ENCODE data around the gene FGF11. TPM values are rescaled to one million over a fixed set of nuclear protein-coding genes. Genes with fewer than 3 reads are reported as not detected.

FGF11 gene
- total and polyA plus RNA-seq, 3 experiments from 2014 or later, result 0.12 to 1.1 (median 0.85) TPM

DNA sequence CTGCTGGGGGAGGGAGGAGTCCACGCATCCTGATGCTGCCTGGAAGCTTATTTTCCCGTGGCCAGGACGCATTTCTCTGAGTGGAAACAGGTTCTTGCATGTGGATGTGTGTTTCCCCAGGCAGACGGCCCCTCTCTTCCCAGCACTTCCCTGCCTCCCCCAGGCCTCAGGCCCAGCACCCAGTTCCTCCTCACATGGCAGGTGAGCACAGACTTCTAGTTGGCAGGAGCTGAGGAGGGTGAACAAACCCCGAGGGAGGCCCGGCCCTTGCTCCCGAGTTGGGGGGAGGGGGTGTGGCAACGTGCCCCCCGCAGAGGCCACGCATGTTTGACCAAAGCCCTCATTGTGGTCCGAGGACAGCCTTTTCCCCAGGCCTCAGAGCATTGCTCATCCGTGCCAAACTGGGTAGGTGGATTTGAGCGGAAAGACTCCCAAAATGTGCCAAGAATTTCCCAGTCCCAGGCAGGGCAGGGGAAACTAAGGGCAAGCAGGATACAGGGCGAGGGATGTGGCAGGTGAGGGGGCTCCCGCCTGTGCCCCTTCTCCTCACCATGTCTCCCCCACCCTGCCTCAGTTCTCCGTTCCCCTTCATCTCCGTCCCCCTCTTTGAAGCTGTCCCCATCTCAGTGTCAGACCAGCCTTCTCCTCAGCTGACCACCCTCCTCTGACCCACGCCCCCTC lies 20.7 kb upstream of the FGF11 start:
- Histone ChIP-seq H3K9me3 (ENCODE audit: low read length) (no peaks in the 10 kb centered on the region), H3K27ac (ENCODE audit: low read depth, low read length) (no peak overlapping the region), H3K4me1 (ENCODE audit: insufficient read depth, low read length) (no peaks in the 10 kb centered on the region), H3K27me3 (ENCODE audit: insufficient read depth, low read length, poor library complexity, severe bottlenecking) (no peaks in the 10 kb centered on the region), H3K4me3 (ENCODE audit: low read length) (no peak overlapping the region), H3K36me3 (ENCODE audit: insufficient read depth, low read length) (no peaks in the 10 kb centered on the region)
- DNase-seq, result no peak
- Mint-ChIP-seq H3K36me3 (peaks cover 0 to 1% (median 0%) of the 10 kb centered on the region in 3 donors), H3K4me1 (peaks cover 0 to 2% (median 0%) of the 10 kb centered on the region in 3 donors), H3K9me3 (no peaks in the 10 kb centered on the region), H3K4me3 (no peak overlapping the region), H3K27ac (no peak overlapping the region), H3K27me3 (peaks cover 0 to 6% of the 10 kb centered on the region in 2 donors)
- ChIA-PET POLR2A (no interaction called here), CTCF (no interaction called here)

DNA sequence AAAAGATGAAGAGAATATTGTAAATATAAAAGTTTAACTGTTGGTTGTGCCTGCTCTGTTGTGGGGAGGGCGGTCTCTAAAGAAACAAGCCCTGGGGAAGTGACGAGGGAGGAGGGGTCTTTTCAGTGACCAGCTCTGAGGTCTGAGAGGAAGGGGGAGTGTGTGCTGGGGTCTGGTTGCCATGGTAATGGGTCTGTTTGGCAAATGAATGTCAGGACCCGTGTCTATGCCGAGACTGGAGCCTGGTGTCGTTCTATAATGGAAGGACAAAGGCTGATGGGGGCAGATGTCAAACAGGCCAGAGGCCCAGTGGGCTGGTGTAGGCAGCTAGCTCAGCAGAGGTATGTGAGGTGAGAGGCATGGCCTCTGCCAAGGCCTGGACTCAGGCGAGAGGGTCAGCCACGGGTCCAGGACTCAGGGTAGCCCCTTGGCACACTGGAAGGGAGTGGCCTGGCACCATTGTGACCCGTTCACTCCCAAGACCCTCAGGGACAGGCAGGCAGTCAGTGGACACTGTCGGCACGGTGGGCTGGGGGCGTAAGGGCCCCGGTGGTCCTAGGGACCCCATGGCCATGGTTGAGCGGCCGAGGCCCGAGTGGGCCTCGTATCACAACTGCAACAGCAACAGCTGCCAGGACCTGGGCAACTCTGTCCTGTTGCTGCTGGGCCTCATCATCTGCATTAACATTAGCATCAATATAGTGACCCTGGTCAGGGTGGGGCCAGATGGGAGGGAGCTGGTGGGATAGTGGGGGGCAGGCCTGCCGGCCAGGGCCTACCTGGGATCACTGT lies 19.3 kb upstream of the FGF11 start, which contains the start of gene SPEM1:
SPEM1 (plus strand) TSS at position 506 of the 792 bp plus-strand sequence; CDS start at position 567, 61 bp downstream.
- Histone ChIP-seq H3K4me1 (ENCODE audit: insufficient read depth, low read length) (no peaks in the 10 kb centered on the region), H3K36me3 (ENCODE audit: insufficient read depth, low read length) (no peaks in the 10 kb centered on the region), H3K27ac (ENCODE audit: low read depth, low read length) (no peak within 1 kb of the TSS), H3K27me3 (ENCODE audit: insufficient read depth, low read length, poor library complexity, severe bottlenecking) (no peaks in the 10 kb centered on the region), H3K9me3 (ENCODE audit: low read length) (no peaks in the 10 kb centered on the region), H3K4me3 (ENCODE audit: low read length) (no peak within 1 kb of the TSS)
- Mint-ChIP-seq H3K9me3 (no peaks in the 10 kb centered on the region), H3K4me1 (peaks cover 0 to 2% (median 0%) of the 10 kb centered on the region in 3 donors), H3K27ac (no peak within 1 kb of the TSS), H3K36me3 (peaks cover 0 to 1% (median 0%) of the 10 kb centered on the region in 3 donors), H3K4me3 (peak within 1 kb of the TSS in 1 of 7 donors; percentile 32), H3K27me3 (peaks cover 0 to 6% of the 10 kb centered on the region in 2 donors)
- POLR2A ChIA-PET, result interaction anchor here (0.6 kb wide), 1 partner anchor 48 kb away, joined by 4 read pairs; no protein-coding TSS in a partner anchor
- DNase-seq, result no peak
- CTCF ChIA-PET, result interaction anchor here (0.9 kb wide), 1 partner anchor 140 kb away, joined by 3 read pairs; no protein-coding TSS in a partner anchor

DNA sequence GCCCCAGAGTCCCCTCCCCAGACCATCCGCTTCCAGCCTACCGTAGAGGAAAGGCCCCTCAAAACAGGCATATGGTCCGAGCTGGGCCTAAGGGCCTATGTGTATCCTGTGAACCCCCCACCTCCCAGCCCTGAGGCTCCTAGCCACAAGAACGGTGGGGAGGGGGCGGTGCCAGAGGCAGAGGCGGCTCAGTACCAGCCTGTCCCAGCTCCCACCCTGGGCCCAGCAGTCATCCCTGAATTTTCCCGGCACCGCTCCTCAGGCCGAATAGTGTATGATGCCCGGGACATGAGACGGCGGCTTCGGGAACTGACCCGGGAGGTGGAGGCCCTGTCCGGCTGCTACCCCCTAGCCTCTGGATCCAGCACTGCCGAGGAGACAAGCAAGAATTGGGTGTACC lies 18.1 kb upstream of the FGF11 start:
- no peak for DNase-seq
- H3K27ac Mint-ChIP-seq, result no peak overlapping the region
- Histone ChIP-seq H3K4me1 (ENCODE audit: insufficient read depth, low read length) (no peaks in the 10 kb centered on the region), H3K4me3 (ENCODE audit: low read length) (no peak overlapping the region), H3K9me3 (ENCODE audit: low read length) (no peaks in the 10 kb centered on the region), H3K27ac (ENCODE audit: low read depth, low read length) (no peak overlapping the region), H3K27me3 (ENCODE audit: insufficient read depth, low read length, poor library complexity, severe bottlenecking) (no peaks in the 10 kb centered on the region), H3K36me3 (ENCODE audit: insufficient read depth, low read length) (no peaks in the 10 kb centered on the region)
- H3K4me1 Mint-ChIP-seq, result peaks cover 0 to 2% (median 0%) of the 10 kb centered on the region in 3 donors
- H3K4me3 Mint-ChIP-seq, result no peak overlapping the region
- H3K36me3 Mint-ChIP-seq, result peaks cover 0 to 1% (median 0%) of the 10 kb centered on the region in 3 donors
- H3K9me3 Mint-ChIP-seq, result no peaks in the 10 kb centered on the region
- H3K27me3 Mint-ChIP-seq, result peaks cover 3 to 6% of the 10 kb centered on the region in 2 donors
- ChIA-PET CTCF (interaction anchor here (0.9 kb wide), 1 partner anchor 139 kb away, joined by 3 read pairs; no protein-coding TSS in a partner anchor), POLR2A (no interaction called here)

DNA sequence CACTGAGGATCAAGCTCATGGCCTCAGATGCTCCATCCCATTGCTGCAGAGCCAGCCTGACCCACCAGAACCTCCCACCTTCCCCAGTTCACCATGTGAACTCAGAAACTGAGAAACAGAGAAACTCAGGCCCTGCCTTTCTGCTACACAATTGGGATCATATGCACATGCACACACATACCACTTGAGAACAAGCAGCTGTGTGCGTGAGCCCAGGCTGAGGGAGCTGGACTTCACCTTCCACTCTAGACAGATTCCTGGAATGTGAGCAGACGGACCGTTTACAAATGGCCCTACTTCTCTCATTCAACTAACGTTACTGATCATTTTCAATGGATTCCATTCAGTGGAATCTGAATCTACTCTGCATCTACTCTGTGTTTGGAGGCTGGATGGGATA lies 15.6 kb upstream of the FGF11 start:
- Mint-ChIP-seq H3K36me3 (no peaks in the 10 kb centered on the region), H3K27me3 (peaks cover 3 to 6% of the 10 kb centered on the region in 2 donors), H3K4me3 (no peak overlapping the region), H3K4me1 (no peaks in the 10 kb centered on the region), H3K27ac (no peak overlapping the region), H3K9me3 (no peaks in the 10 kb centered on the region)
- POLR2A ChIA-PET, result interaction anchor here (0.6 kb wide), 1 partner anchor 28 kb away, joined by 3 read pairs; no protein-coding TSS in a partner anchor
- Histone ChIP-seq H3K4me1 (ENCODE audit: insufficient read depth, low read length) (no peaks in the 10 kb centered on the region), H3K9me3 (ENCODE audit: low read length) (no peaks in the 10 kb centered on the region), H3K27me3 (ENCODE audit: insufficient read depth, low read length, poor library complexity, severe bottlenecking) (no peaks in the 10 kb centered on the region), H3K4me3 (ENCODE audit: low read length) (no peak overlapping the region), H3K36me3 (ENCODE audit: insufficient read depth, low read length) (no peaks in the 10 kb centered on the region), H3K27ac (ENCODE audit: low read depth, low read length) (no peak overlapping the region)
- DNase-seq, result no peak
- CTCF ChIA-PET, result interaction anchor here (0.7 kb wide), 1 partner anchor 137 kb away, joined by 3 read pairs; no protein-coding TSS in a partner anchor

DNA sequence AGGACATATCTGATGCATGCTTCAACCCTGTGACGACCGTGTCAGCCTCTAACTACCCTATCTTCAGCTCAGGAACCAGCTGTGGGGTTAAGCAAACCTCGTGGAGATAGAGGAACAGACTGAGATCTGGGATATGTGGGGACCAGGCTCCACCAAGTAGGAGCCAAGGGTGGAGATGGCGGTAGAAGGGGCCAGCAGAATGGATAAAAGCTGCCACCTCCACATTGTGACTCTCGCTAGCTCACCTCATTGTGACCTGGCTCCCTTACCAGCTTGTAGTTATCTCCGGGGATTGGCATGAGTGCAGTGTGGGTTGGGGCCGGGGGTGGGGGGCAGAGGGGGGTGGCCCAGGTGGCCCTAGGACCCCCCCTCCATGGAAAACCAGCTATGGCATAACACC lies 14.0 kb upstream of the FGF11 start, which contains the start of gene SPEM2:
SPEM2 (plus strand) TSS at position 301 of the 400 bp plus-strand sequence; CDS start at position 374, 73 bp downstream.
- Histone ChIP-seq H3K36me3 (ENCODE audit: insufficient read depth, low read length) (no peaks in the 10 kb centered on the region), H3K27ac (ENCODE audit: low read depth, low read length) (no peak within 1 kb of the TSS), H3K27me3 (ENCODE audit: insufficient read depth, low read length, poor library complexity, severe bottlenecking) (no peaks in the 10 kb centered on the region), H3K9me3 (ENCODE audit: low read length) (no peaks in the 10 kb centered on the region), H3K4me3 (ENCODE audit: low read length) (no peak within 1 kb of the TSS), H3K4me1 (ENCODE audit: insufficient read depth, low read length) (no peaks in the 10 kb centered on the region)
- no peak for DNase-seq
- CTCF ChIA-PET, result interaction anchor here (0.6 to 1.3 kb wide), 2 partner anchors 11 to 49 kb away, joined by 3 to 4 read pairs; no protein-coding TSS in a partner anchor
- no peak within 1 kb of the TSS for H3K4me3 Mint-ChIP-seq
- no peaks in the 10 kb centered on the region for H3K9me3 Mint-ChIP-seq
- H3K36me3 Mint-ChIP-seq, result no peaks in the 10 kb centered on the region
- H3K27me3 Mint-ChIP-seq, result peaks cover 0 to 3% of the 10 kb centered on the region in 2 donors
- no peaks in the 10 kb centered on the region for H3K4me1 Mint-ChIP-seq
- POLR2A ChIA-PET, result no interaction called here
- H3K27ac Mint-ChIP-seq, result peak within 1 kb of the TSS in 1 of 8 donors; percentile 5

DNA sequence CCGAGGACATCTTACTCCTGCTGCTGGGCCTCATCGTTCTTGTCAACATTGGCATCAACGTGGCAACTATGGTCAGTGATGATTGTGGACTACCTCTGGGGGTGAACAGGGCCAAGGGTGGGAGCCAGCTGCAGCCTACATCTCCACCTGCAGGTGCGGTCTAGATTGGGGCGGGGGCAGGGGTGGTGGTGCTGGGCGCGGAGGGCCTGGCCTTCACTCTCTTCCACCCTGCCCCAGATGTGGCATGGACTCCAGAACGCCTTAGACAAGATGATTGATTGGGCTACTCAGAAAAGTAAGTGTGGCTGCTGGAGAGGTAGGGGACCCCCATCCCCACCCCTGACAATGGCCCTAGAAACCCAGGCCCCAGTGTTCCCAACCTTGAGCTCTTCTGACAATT lies 13.6 kb upstream of the FGF11 start:
- H3K27ac ChIP-seq (ENCODE audit: low read depth, low read length), result no peak overlapping the region
- no peaks in the 10 kb centered on the region for H3K4me1 ChIP-seq (ENCODE audit: insufficient read depth, low read length)
- Mint-ChIP-seq H3K4me1 (no peaks in the 10 kb centered on the region), H3K27me3 (peaks cover 0 to 3% of the 10 kb centered on the region in 2 donors), H3K4me3 (no peak overlapping the region), H3K27ac (peak overlapping the region in 1 of 8 donors; percentile 5), H3K9me3 (no peaks in the 10 kb centered on the region), H3K36me3 (no peaks in the 10 kb centered on the region)
- H3K36me3 ChIP-seq (ENCODE audit: insufficient read depth, low read length), result no peaks in the 10 kb centered on the region
- H3K4me3 ChIP-seq (ENCODE audit: low read length), result no peak overlapping the region
- no peak for DNase-seq
- POLR2A ChIA-PET, result no interaction called here
- H3K27me3 ChIP-seq (ENCODE audit: insufficient read depth, low read length, poor library complexity, severe bottlenecking), result no peaks in the 10 kb centered on the region
- CTCF ChIA-PET, result interaction anchor here (0.6 to 1.3 kb wide), 2 partner anchors 11 to 49 kb away, joined by 3 to 4 read pairs; no protein-coding TSS in a partner anchor
- H3K9me3 ChIP-seq (ENCODE audit: low read length), result no peaks in the 10 kb centered on the region

DNA sequence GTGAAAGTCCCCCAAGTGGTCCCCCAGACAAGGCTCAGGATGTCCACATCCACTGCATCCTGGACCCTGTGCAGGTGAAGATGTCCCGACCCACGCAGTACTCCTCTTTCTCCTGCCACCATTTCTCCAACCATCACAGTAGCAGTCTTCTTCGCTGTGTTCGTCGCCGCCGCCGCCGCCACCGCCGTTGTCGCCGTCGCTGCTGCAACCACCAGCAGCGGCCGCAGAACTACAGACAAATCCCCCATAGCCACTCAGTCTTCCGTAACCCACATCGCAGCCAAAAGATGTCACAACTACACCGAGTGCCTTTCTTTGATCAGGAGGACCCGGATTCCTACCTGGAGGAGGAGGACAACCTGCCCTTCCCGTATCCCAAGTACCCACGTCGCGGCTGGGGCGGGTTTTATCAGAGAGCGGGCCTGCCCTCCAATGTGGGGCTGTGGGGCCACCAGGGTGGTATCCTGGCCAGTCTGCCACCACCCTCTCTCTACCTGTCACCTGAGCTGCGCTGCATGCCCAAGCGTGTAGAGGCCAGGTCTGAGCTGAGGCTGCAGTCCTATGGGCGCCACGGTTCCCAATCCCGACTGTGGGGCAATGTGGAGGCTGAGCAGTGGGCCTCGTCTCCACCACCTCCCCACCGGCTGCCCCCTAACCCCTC lies 13.0 kb upstream of the FGF11 start:
- ChIA-PET POLR2A (no interaction called here), CTCF (interaction anchor here (2.1 kb wide), 1 partner anchor 11 kb away, joined by 10 read pairs; no protein-coding TSS in a partner anchor)
- Histone ChIP-seq H3K27ac (ENCODE audit: low read depth, low read length) (no peak overlapping the region), H3K4me1 (ENCODE audit: insufficient read depth, low read length) (no peaks in the 10 kb centered on the region), H3K36me3 (ENCODE audit: insufficient read depth, low read length) (no peaks in the 10 kb centered on the region), H3K27me3 (ENCODE audit: insufficient read depth, low read length, poor library complexity, severe bottlenecking) (no peaks in the 10 kb centered on the region), H3K9me3 (ENCODE audit: low read length) (no peaks in the 10 kb centered on the region), H3K4me3 (ENCODE audit: low read length) (no peak overlapping the region)
- H3K36me3 Mint-ChIP-seq, result no peaks in the 10 kb centered on the region
- H3K9me3 Mint-ChIP-seq, result no peaks in the 10 kb centered on the region
- no peak for DNase-seq
- H3K4me1 Mint-ChIP-seq, result no peaks in the 10 kb centered on the region
- peak overlapping the region in 1 of 8 donors; percentile 5 for H3K27ac Mint-ChIP-seq
- H3K27me3 Mint-ChIP-seq, result peaks cover 0 to 3% of the 10 kb centered on the region in 2 donors
- H3K4me3 Mint-ChIP-seq, result no peak overlapping the region

Measured in CD8-positive, alpha-beta memory T cell (primary cell).